ENCODE data around the gene ACTG1. TPM values are rescaled to one million over a fixed set of nuclear protein-coding genes. Genes with fewer than 3 reads are reported as not detected.
A peak's percentile ranks its signal among the peaks of the same experiment; 100 is the strongest.

ACTG1 gene
- total RNA-seq, 1 donor from 2014 or later, result 3,451 TPM

- Mint-ChIP-seq H3K4me3 (peak overlapping the region; percentile 82), H3K4me1 (ENCODE audit: unreplicated experiment) (peaks cover 26% of the 10 kb centered on the region), H3K36me3 (no peaks in the 10 kb centered on the region), H3K27ac (peak overlapping the region; percentile 88), H3K9me3 (no peaks in the 10 kb centered on the region), H3K27me3 (peaks cover 10% of the 10 kb centered on the region)
- no peak for DNase-seq (ENCODE audit: extremely low spot score, unreplicated experiment)
- TF ChIP-seq CTCF (conservative IDR thresholded peaks at IDR 0.05), result no peak
Observed at GRCh38 chr17:81518785-81519283, 6.2 kb upstream of the ACTG1 start.

GRCh38 chr17:81518113-81518784 lies 5.7 kb upstream of the ACTG1 start:
- H3K27me3 Mint-ChIP-seq, result peaks cover 10% of the 10 kb centered on the region
- H3K4me1 Mint-ChIP-seq (ENCODE audit: unreplicated experiment), result peaks cover 24% of the 10 kb centered on the region
- TF ChIP-seq CTCF (conservative IDR thresholded peaks at IDR 0.05), result no peak
- peak overlapping the region; percentile 88 for H3K27ac Mint-ChIP-seq
- no peaks in the 10 kb centered on the region for H3K36me3 Mint-ChIP-seq
- no peak for DNase-seq (ENCODE audit: extremely low spot score, unreplicated experiment)
- no peaks in the 10 kb centered on the region for H3K9me3 Mint-ChIP-seq
- H3K4me3 Mint-ChIP-seq, result peak overlapping the region; percentile 82

GRCh38 chr17:81517339-81518112 lies 4.9 kb upstream of the ACTG1 start:
- Mint-ChIP-seq H3K4me1 (ENCODE audit: unreplicated experiment) (peaks cover 18% of the 10 kb centered on the region), H3K4me3 (peak overlapping the region; percentile 82), H3K27ac (peak overlapping the region; percentile 88), H3K9me3 (no peaks in the 10 kb centered on the region), H3K27me3 (peaks cover 10% of the 10 kb centered on the region), H3K36me3 (no peaks in the 10 kb centered on the region)
- TF ChIP-seq CTCF (conservative IDR thresholded peaks at IDR 0.05), result no peak
- no peak for DNase-seq (ENCODE audit: extremely low spot score, unreplicated experiment)

GRCh38 chr17:81517009-81517338 lies 4.4 kb upstream of the ACTG1 start:
- H3K4me1 Mint-ChIP-seq (ENCODE audit: unreplicated experiment), result peaks cover 15% of the 10 kb centered on the region
- no peaks in the 10 kb centered on the region for H3K9me3 Mint-ChIP-seq
- DNase-seq (ENCODE audit: extremely low spot score, unreplicated experiment), result no peak
- peak overlapping the region; percentile 90 for H3K4me3 Mint-ChIP-seq
- H3K36me3 Mint-ChIP-seq, result peaks cover 1% of the 10 kb centered on the region
- peaks cover 10% of the 10 kb centered on the region for H3K27me3 Mint-ChIP-seq
- H3K27ac Mint-ChIP-seq, result no peak overlapping the region
- TF ChIP-seq CTCF (conservative IDR thresholded peaks at IDR 0.05), result no peak

- H3K27ac Mint-ChIP-seq, result peak overlapping the region; percentile 95
- no peak for DNase-seq (ENCODE audit: extremely low spot score, unreplicated experiment)
- H3K4me3 Mint-ChIP-seq, result peak overlapping the region; percentile 90
- no peak for TF ChIP-seq CTCF (conservative IDR thresholded peaks at IDR 0.05)
- H3K4me1 Mint-ChIP-seq (ENCODE audit: unreplicated experiment), result peaks cover 15% of the 10 kb centered on the region
- H3K9me3 Mint-ChIP-seq, result no peaks in the 10 kb centered on the region
- H3K36me3 Mint-ChIP-seq, result peaks cover 7% of the 10 kb centered on the region
- H3K27me3 Mint-ChIP-seq, result peaks cover 14% of the 10 kb centered on the region
Observed at GRCh38 chr17:81516439-81516838, 3.8 kb upstream of the ACTG1 start.

Measured in type B pancreatic cell (in vitro differentiated cells).